AG09309 (cell line): ENCODE data around the gene PLCXD3.
"Not testable (repeated sequence)": the region's sequence is repeated elsewhere in the genome, so short reads cannot be mapped to it uniquely, and the experiment has no call there.

Experiments
- DNase-seq: peaks from one replicate; pipeline ENCODE4 v3.0.0-alpha.2; 2010; ENCODE audit warnings: low read depth
- H3K4me3 ChIP-seq: 2 replicates; pipeline ENCODE4 v1.5.1; 2011; ENCODE audit warnings: mild to moderate bottlenecking, low read depth, low read length, moderate library complexity; ENCODE audit not compliant: control insufficient read depth
- TF ChIP-seq, protein P1 (sequence below): IDR thresholded peaks from 2 replicates; pipeline ENCODE4 v1.5.1; 2011; ENCODE audit warnings: mild to moderate bottlenecking, low read depth, low read length, inconsistent platforms; ENCODE audit not compliant: insufficient read depth, control insufficient read depth; ENCODE audit errors: missing control alignments

Gene PLCXD3

DNA sequence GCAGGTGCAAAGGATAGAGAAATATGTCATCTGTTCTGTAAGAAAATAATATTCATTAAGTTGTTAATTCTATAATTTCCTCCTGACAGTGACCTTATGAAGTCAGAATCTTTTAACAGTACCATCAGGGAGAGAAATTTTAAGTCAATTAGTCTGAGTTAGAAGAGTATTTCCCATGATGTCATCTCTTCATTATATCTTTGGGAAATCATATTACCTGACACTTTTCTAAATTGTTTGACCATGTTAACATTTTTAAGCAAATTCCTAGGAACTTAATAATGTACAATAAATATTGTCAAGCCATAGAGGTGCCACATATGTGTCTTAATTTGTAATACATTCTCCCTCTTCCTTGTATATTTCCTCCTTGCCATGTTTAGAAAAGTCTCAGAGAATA, 172.7 kb downstream of the PLCXD3 start:
- no peak for DNase-seq
- no peak overlapping the region for H3K4me3 ChIP-seq
- TF ChIP-seq, protein P1, sequence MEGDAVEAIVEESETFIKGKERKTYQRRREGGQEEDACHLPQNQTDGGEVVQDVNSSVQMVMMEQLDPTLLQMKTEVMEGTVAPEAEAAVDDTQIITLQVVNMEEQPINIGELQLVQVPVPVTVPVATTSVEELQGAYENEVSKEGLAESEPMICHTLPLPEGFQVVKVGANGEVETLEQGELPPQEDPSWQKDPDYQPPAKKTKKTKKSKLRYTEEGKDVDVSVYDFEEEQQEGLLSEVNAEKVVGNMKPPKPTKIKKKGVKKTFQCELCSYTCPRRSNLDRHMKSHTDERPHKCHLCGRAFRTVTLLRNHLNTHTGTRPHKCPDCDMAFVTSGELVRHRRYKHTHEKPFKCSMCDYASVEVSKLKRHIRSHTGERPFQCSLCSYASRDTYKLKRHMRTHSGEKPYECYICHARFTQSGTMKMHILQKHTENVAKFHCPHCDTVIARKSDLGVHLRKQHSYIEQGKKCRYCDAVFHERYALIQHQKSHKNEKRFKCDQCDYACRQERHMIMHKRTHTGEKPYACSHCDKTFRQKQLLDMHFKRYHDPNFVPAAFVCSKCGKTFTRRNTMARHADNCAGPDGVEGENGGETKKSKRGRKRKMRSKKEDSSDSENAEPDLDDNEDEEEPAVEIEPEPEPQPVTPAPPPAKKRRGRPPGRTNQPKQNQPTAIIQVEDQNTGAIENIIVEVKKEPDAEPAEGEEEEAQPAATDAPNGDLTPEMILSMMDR = no peak

DNA sequence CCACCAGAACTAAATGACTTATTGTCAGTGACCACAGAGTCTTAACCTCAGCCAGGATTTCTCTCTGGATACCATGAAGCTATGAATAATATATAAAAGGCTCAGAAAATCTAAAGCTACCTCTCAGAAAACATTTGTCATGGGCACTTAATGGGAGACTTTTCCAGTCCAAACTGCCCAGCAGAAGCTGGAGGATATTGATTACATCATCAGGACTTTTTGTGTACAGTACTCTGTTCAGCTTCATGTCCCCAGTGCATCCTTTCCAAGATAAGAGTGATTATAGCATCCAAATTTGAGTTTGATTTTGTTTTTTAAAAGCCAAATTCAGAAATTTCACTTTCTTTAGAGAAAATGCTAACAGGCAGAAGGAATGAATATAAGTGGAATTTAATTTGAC, 173.2 kb downstream of the PLCXD3 start:
- no peak for DNase-seq
- H3K4me3 ChIP-seq = no peak overlapping the region
- TF ChIP-seq, protein P1 = no peak

DNA sequence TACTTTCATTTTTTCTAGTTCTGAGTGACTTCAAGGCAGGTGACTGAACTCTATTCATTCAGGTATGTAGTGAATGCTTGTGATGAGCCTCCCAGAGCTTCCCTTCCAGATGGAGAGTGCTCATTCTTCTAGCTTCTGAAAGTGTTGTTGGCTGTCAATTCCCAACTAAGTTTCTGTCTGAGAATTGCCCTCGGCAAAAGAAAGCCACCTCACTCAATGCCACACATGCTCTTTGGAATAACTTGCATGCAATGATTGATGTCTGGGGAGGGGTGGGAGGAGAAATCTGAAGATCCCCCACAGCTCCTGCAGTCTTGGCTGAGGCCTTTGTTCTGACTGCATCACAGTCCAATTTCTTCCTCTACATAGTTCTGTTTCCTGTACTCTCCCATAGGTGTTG, 173.9 kb downstream of the PLCXD3 start:
- DNase-seq = no peak
- TF ChIP-seq, protein P1 = no peak
- no peak overlapping the region for H3K4me3 ChIP-seq

DNA sequence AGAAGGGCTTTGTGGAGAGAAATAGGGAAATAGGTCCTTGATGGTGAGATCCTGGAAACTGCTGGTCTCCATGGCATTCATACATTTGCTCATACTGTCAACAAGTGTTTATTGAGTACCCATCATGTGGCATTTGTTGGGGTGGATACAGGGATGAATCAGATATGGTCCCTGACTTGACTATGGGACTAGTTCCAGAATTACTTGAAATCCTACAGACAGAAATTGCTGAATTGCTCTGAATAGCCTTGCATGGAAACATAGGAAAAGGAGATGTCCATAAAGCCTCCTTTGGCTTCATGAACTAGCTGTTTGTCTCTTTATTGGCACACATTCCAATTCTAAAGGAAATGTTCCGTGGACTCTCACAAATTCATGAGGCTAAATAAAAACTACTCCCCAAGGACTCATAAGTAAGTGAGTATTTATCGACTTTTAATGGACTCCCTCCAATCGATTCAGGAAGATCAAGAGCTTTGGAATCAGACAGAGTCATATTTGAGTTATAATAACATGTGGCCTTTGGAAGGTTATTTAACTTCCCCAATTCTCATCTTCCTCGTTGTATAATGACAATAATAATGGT, 174.7 kb downstream of the PLCXD3 start:
- DNase-seq = no peak
- no peak overlapping the region for H3K4me3 ChIP-seq
- TF ChIP-seq, protein P1 = no peak

DNA sequence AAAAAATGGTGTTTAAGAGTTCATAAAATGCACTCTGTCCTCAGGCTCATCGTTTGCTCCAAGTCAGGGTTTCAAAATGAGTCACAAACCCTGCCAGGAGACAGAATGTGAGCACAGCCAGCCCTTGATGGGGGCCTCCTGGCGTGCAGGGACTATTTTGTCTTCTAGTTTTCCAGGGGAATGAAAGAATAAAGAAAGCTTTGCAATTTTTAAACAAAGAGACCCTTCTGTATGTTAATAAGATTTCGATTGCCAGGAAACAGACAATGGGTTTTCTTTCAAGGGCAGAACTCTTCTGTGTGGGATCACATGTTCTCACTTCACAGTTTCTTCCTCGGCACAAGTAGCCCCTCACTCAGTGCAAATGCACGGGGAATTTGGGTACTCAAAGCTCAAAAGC, 175.6 kb downstream of the PLCXD3 start:
- no peak overlapping the region for H3K4me3 ChIP-seq
- DNase-seq = no peak

DNA sequence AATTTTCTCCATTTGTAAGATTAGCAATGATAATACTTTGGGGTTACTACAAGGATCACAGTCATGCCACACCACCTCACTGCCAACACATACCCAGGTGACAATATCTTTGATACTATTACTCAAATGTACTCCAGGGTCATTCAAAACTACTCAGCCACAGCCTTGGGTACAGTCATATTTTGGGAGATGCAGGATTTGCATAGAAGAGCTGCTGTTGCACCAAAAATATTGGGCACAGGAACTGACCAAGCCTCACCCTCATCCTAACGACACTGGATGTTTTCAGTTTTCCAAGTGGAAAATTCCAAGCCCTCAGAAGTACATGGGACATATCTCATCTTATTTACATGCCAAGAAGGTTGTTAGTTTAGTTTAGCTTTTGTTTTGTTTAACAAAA, 176.2 kb downstream of the PLCXD3 start:
- no peak for DNase-seq
- no peak overlapping the region for H3K4me3 ChIP-seq
- TF ChIP-seq, protein P1 = no peak

More for the DNA sequence above, 175.6 kb downstream of the PLCXD3 start:
- TF ChIP-seq, protein P1 = no peak

DNA sequence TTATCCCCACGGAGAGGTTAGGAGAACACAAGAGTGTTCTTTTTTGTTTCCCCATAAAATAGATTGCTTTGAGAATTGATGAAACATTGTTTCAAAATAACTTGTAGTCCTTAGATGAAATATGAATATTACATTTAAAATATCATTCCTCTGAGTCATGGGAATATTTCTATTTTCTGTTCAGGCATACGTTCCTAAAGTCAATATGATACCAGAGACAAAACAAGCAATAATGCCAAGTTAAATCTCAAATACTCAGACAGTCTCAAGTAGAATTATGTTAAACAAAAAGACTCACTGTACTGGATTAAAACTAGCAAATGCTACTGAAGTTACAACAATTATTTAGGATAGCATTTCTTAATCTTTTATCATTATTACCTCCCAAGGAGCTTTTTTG, 185.3 kb downstream of the PLCXD3 start:
- TF ChIP-seq, protein P1 = no peak
- no peak for DNase-seq
- no peak overlapping the region for H3K4me3 ChIP-seq

DNA sequence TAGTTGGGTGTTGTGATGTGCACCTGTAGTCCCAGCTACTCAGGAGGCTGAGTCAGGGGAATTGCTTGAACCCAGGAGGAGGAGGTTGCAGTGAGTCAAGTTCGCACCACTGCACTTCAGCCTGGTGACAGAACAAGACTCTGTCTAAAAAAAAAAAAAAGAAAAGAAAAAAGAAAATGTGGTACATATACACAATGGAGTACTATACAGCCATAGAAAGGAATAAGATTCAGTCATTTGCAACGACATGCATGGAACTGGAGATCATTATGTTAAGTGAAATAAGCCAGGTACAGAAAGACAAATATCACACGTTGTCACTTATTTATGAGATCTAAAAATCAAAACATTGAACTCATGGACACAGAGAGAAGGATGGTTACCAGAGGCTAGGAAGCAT, 187.6 kb downstream of the PLCXD3 start:
- DNase-seq = not testable (repeated sequence)

More for the DNA sequence above, 187.6 kb downstream of the PLCXD3 start:
- H3K4me3 ChIP-seq = not testable (repeated sequence)
